ENCODE results near the gene SBNO1.

SBNO1 gene

DNA sequence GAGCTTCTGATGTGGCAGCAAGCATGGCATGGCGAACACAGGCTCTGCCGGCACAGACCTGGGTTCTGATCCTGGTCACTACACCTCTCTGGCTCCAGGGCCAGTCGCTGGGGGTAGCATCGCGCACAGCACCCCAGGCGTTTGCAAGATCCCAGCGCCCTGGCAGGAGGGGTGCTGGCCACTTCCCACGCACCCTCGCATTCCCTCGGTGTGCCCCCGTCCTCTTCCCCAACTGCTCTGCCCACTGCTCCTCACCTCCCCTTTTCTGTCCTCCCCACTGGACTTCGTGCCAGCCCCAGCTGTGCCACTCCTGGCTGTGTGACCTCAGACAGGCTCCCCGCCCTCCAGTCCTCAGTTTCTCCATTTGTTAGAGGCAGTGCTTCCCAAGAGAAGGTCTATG is 95.8 kb downstream of the SBNO1 start:
- H3K4me3 ChIP-seq (ENCODE audit: control insufficient read depth, low read depth, low read length), result peak overlapping the region; percentile 78
- TF ChIP-seq, protein P1, sequence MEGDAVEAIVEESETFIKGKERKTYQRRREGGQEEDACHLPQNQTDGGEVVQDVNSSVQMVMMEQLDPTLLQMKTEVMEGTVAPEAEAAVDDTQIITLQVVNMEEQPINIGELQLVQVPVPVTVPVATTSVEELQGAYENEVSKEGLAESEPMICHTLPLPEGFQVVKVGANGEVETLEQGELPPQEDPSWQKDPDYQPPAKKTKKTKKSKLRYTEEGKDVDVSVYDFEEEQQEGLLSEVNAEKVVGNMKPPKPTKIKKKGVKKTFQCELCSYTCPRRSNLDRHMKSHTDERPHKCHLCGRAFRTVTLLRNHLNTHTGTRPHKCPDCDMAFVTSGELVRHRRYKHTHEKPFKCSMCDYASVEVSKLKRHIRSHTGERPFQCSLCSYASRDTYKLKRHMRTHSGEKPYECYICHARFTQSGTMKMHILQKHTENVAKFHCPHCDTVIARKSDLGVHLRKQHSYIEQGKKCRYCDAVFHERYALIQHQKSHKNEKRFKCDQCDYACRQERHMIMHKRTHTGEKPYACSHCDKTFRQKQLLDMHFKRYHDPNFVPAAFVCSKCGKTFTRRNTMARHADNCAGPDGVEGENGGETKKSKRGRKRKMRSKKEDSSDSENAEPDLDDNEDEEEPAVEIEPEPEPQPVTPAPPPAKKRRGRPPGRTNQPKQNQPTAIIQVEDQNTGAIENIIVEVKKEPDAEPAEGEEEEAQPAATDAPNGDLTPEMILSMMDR (IDR thresholded peaks at IDR 0.05; ENCODE audit: control insufficient read depth, insufficient read depth, low read depth, low read length, missing control alignments), result no peak
- DNase-seq (ENCODE audit: low read depth), result no peak

DNA sequence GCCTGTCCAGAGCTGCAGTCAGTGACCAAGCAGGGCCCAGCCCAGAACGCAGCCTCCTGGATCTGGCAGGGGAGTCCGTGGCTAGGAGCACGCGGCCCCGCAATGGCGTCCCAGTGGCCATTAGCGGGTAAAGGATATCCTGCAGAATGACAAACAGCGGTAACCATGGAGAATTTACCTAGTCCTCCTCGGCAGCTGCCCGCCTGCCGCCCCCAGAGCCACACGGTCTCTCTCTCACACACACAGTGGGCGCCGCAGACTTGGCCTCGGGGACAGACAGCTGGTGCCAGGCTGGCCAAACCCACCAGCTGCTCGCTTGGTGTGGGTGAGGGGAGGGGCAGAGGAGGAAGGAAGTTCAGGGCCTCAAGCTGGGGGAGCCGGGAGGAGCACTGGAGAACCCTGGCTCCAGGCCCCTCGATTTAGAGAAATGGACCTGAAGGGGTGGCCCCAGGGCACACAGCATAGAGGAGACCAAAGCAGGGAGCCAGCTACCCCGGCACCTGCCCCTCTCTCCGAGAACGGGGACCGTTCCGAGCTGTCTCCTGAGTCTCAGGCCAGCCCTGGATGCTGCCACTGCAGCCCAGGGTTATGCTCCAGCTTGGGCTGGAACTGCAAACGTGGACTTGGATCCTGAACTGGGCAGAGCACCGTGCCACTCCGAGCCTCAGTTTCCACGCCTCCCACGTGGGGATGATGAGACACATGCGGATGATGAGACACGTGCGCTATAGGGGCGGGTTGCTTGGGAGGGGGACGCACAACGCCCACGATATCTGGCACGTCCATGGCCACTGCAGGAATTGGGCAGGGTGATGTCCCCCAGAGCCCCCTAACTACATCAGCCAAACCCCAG is 96.4 kb downstream of the SBNO1 start:
- no peak for DNase-seq (ENCODE audit: low read depth)
- TF ChIP-seq, protein P1 (IDR thresholded peaks at IDR 0.05; ENCODE audit: control insufficient read depth, insufficient read depth, low read depth, low read length, missing control alignments), result no peak
- no peak overlapping the region for H3K4me3 ChIP-seq (ENCODE audit: control insufficient read depth, low read depth, low read length)

DNA sequence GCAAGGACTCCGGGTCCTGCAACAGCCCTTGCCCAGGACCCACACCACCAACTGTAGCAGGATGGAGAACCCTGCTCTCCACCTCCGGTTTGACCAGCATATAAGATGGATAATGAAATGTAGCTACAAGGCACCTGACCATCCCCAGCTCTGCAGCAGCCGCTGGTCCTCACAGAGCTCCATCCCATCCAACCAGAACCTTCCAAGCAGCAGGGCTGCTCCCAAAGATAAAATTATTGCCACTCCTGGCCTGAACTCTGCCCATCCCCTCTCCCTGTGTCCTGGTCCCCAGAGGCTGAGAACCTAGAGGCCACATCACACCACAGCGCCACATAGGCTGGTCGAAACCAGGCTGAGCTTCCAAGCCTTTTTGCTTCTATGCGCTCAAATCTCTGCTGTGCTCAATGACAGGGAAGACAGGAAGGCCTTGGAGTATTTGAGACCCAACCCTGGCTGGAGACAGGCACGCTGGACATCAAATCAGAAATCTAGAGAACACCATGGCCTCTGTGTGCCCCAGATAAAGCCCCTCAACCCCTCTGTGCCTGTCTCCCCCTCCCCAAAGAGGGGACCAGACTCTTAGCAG is 97.2 kb downstream of the SBNO1 start:
- TF ChIP-seq, protein P1 (IDR thresholded peaks at IDR 0.05; ENCODE audit: control insufficient read depth, insufficient read depth, low read depth, low read length, missing control alignments), result no peak
- H3K4me3 ChIP-seq (ENCODE audit: control insufficient read depth, low read depth, low read length), result no peak overlapping the region
- DNase-seq (ENCODE audit: low read depth), result no peak

DNA sequence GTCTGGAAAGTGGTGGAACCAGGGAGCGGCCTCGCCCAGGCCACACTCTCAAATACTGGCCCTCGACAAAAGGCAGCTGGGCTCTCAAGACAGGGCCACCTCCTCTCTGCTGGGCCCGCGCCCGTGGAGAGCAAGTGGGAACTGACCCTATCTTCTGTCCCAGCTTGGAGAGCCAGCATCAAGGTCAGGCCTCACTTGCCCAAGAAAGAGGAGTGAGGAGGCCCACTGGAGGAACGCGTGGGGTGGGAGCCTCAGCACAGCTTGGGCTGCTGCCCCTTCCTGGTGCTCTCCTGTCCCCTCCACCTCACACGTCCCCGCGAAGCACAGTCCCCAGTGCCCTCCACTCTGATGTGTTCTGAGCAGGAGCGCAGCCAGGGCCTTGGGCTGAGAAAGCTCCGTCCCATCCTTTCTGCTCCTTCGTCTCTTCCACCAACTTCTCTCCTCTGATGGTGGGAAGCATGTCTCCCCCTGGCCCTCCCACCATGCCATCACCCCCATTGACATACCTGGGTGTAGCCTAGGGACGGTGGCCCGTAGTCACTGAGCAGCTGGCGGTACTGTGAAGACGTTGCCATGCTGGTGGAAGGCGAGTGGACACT is 97.9 kb downstream of the SBNO1 start:
- TF ChIP-seq, protein P1 (IDR thresholded peaks at IDR 0.05; ENCODE audit: control insufficient read depth, insufficient read depth, low read depth, low read length, missing control alignments), result no peak
- DNase-seq (ENCODE audit: low read depth), result no peak
- no peak overlapping the region for H3K4me3 ChIP-seq (ENCODE audit: control insufficient read depth, low read depth, low read length)

DNA sequence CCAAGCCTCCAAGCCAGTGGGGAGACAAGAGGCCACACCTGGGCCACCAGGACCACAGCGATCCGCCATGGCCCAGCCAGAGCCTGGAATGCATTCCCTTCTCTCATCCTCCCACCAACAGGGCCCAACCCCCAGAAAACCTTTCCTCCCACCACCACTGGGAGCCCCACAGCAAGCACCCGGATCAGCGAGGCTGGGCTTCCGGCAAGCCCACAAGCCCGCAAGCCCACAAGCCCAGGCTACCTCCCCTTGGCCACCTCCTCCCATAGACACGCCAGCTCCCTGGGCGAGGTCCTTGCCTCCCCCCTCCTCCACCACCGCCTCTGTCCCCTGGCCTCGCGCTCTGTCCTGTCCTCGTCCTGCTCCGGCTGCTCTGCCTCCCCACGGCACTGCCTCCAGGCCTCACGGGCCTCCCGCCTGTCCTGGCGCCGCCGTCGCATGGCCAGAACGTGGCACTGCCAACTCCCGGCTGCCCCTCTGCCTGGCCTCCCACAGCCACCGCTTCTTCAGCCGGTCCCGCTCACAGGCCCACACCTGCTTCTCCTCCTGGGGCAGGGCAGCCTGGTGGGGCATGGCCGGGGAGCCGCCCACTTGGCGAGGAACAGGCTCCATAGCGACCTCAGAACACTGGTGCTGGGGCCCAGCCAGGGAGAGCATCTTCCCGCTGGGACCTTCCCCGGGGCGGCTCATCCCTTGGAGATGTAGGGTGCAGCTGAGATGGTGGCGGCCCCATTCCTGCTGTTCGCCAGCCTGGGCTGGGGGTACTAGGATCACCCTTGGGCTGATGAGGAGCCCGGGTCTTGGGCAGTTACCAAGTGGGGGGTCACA is 98.6 kb downstream of the SBNO1 start:
- DNase-seq (ENCODE audit: low read depth), result no peak
- TF ChIP-seq, protein P1 (IDR thresholded peaks at IDR 0.05; ENCODE audit: control insufficient read depth, insufficient read depth, low read depth, low read length, missing control alignments), result no peak
- no peak overlapping the region for H3K4me3 ChIP-seq (ENCODE audit: control insufficient read depth, low read depth, low read length)

DNA sequence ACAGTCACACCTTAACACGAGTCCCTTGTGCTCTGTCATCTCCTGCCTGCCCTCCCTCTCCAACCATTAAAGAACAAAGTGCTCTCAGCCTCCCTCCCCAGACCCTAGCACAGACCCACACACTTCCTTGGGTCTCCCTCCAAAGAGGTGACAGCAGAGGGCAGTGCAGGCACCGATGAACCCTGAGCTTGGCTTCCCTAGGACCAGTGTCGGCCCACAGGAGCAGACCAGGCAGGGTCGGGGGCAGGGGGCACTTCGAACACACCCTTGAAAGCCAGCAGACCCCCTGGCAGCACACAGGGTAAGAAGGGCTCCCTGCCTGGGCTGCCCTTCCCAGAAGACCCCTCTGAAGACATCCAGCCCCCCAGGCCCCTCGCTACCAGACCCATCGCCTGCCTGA is 100.0 kb downstream of the SBNO1 start:
- H3K4me3 ChIP-seq (ENCODE audit: control insufficient read depth, low read depth, low read length), result no peak overlapping the region
- TF ChIP-seq, protein P1 (IDR thresholded peaks at IDR 0.05; ENCODE audit: control insufficient read depth, insufficient read depth, low read depth, low read length, missing control alignments), result peak; percentile 14
- DNase-seq (ENCODE audit: low read depth), result no peak
